GM12878 (cell line): ENCODE measurements around the gene SOX2. TPM values are rescaled to one million over a fixed set of nuclear protein-coding genes. Genes with fewer than 3 reads are reported as not detected.

Experiments
- ATAC-seq: fragments of 200-7000 bp; cut with Tn5 transposase; 3 replicates; pipeline ENCODE4 v1.9.1; 2020; ENCODE audit warnings: mild to moderate bottlenecking, moderate library complexity
- BruUV-seq: library from RNA; stranded (reverse); fragments of 400-500 nt; replicated peaks from 2 replicates; lab custom pipeline; 2021; lab: Mats Ljungman, UMichigan
- CTCF ChIA-PET: fragments of 300-600 bp; sonication (Branson Sonifier 250); formaldehyde crosslinking; extraction: SDS; loops from one replicate; lab custom pipeline; 2021; ENCODE audit warnings: inconsistent platforms; lab: Yijun Ruan, JAX
- POLR2A ChIA-PET: fragments of 350-600 bp; formaldehyde crosslinking; extraction: SDS; loops from one replicate; lab custom pipeline; 2021; ENCODE audit warnings: inconsistent platforms; lab: Charles Lee
- RAD21 ChIA-PET: fragments of 300-600 bp; sonication (Branson Sonifier 250); formaldehyde crosslinking; loops from one replicate; lab custom pipeline; 2023; ENCODE audit warnings: antibody characterized with exemption; ENCODE audit not compliant: unreplicated experiment; lab: Charles Lee
- SMC1A ChIA-PET: fragments of 300-600 bp; sonication (Branson Sonifier 250); formaldehyde crosslinking; loops from one replicate; lab custom pipeline; 2023; ENCODE audit not compliant: unreplicated experiment, uncharacterized antibody; lab: Charles Lee
- DNase-seq: peaks from one replicate; pipeline ENCODE4 v3.0.0-alpha.2; 2011; ENCODE audit warnings: low read depth, low spot score
- FAIRE-seq: peaks from 3 replicates; lab custom pipeline; 2011; peaks lifted over from hg19 to GRCh38; lab: Jason Lieb, UNC
- H2AFZ ChIP-seq: 2 replicates; pipeline ENCODE4 v1.6.0; 2011; ENCODE audit warnings: low read depth, low read length, control low read depth; ENCODE audit not compliant: control insufficient read depth
- H3K27ac ChIP-seq: 2 replicates; pipeline ENCODE4 v1.5.1; 2011; ENCODE audit warnings: control low read depth; ENCODE audit not compliant: control insufficient read depth, insufficient read depth
- H3K27me3 ChIP-seq, 2 experiments: replicated peaks in 1 of 2; 2 replicates each; pipeline versions ENCODE4 v1.6.0 to v1.6.1; 2011; ENCODE audit warnings: low read length in 1 of 2; ENCODE audit not compliant: control insufficient read depth in 2 of 2, insufficient read depth in 2 of 2
- H3K36me3 ChIP-seq, 2 experiments: 2 replicates each; pipeline ENCODE4 v1.5.1; 2011; ENCODE audit warnings: low read length in 1 of 2; ENCODE audit not compliant: control insufficient read depth in 2 of 2, insufficient read depth in 2 of 2
- H3K4me1 ChIP-seq: 2 replicates; pipeline ENCODE4 v1.6.1; 2011; ENCODE audit warnings: mild to moderate bottlenecking, low read length, moderate library complexity, mixed read lengths; ENCODE audit not compliant: control insufficient read depth, insufficient read depth
- H3K4me2 ChIP-seq: 2 replicates; pipeline ENCODE4 v1.6.0; 2011; ENCODE audit warnings: control low read depth; ENCODE audit not compliant: control insufficient read depth, insufficient read depth
- H3K4me3 ChIP-seq: fragments of 200-600 bp; sonication (generic); 2 replicates; pipeline ENCODE4 v1.5.1; 2016
- H3K79me2 ChIP-seq: 2 replicates; pipeline ENCODE4 v1.6.0; 2011; ENCODE audit warnings: low read length; ENCODE audit not compliant: control insufficient read depth, insufficient read depth
- H3K9ac ChIP-seq: 2 replicates; pipeline ENCODE4 v1.8.0; 2011; ENCODE audit warnings: low read length, control low read depth, mixed read lengths; ENCODE audit not compliant: control insufficient read depth, insufficient read depth
- H3K9me3 ChIP-seq: replicated peaks from 3 replicates; pipeline ENCODE4 v1.5.1; 2011; ENCODE audit warnings: mild to moderate bottlenecking, low read length; ENCODE audit not compliant: control insufficient read depth, insufficient read depth
- H4K20me1 ChIP-seq: 2 replicates; pipeline ENCODE4 v1.6.0; 2011; ENCODE audit not compliant: control insufficient read depth, insufficient read depth
- BRCA1 ChIP-seq: IDR thresholded peaks from 2 replicates; pipeline ENCODE4 v1.6.1; 2011; ENCODE audit warnings: low read depth, low read length, improper control_type of control experiment
- ELK1 ChIP-seq: IDR thresholded peaks from 2 replicates; pipeline ENCODE4 v1.6.1; 2012; ENCODE audit warnings: low read depth, low read length, improper control_type of control experiment
- HDGF ChIP-seq: fragments of 450-650 bp; IDR thresholded peaks from 2 replicates; pipeline ENCODE4 v1.6.1; 2016; ENCODE audit warnings: antibody characterized with exemption
- HSF1 ChIP-seq: fragments of 150-350 bp; IDR thresholded peaks from 2 replicates; pipeline ENCODE4 v1.6.1; 2014; ENCODE audit warnings: mild to moderate bottlenecking, low read depth, low read length
- JUNB ChIP-seq: IDR thresholded peaks from 2 replicates; pipeline ENCODE4 v1.6.1; 2016; ENCODE audit warnings: antibody characterized with exemption, mild to moderate bottlenecking
- KDM1A ChIP-seq: fragments of 200-600 bp; sonication (generic); IDR thresholded peaks from 2 replicates; pipeline ENCODE4 v1.6.1; 2016; ENCODE audit warnings: borderline replicate concordance
- NBN ChIP-seq: fragments of 450-650 bp; IDR thresholded peaks from 2 replicates; pipeline ENCODE4 v1.6.1; 2016
- NFYB ChIP-seq: IDR thresholded peaks from 2 replicates; pipeline ENCODE4 v1.6.1; 2011; ENCODE audit warnings: low read depth, mild to moderate bottlenecking, low read length, improper control_type of control experiment, moderate library complexity; ENCODE audit not compliant: insufficient read depth
- POU2F2 ChIP-seq: IDR thresholded peaks from 3 replicates; pipeline ENCODE4 v1.6.1; 2011; ENCODE audit warnings: low read depth, mild to moderate bottlenecking, low read length, borderline replicate concordance
- RAD51 ChIP-seq: fragments of 450-650 bp; IDR thresholded peaks from 2 replicates; pipeline ENCODE4 v1.6.1; 2016; ENCODE audit warnings: moderate library complexity, mild to moderate bottlenecking, inconsistent platforms
- RB1 ChIP-seq: fragments of 450-650 bp; formaldehyde crosslinking; IDR thresholded peaks from 2 replicates; pipeline ENCODE4 v1.6.1; 2017; ENCODE audit warnings: mild to moderate bottlenecking, borderline replicate concordance
- RFX5 ChIP-seq: IDR thresholded peaks from 2 replicates; pipeline ENCODE4 v1.6.1; 2011; ENCODE audit warnings: low read depth, low read length, improper control_type of control experiment
- SIX5 ChIP-seq: IDR thresholded peaks from 2 replicates; pipeline ENCODE4 v1.6.1; 2011; ENCODE audit warnings: mild to moderate bottlenecking, low read depth, low read length, moderate library complexity; ENCODE audit not compliant: severe bottlenecking
- SKIL ChIP-seq: fragments of 450-650 bp; IDR thresholded peaks from 2 replicates; pipeline ENCODE4 v1.6.1; 2017; ENCODE audit warnings: mild to moderate bottlenecking, low read depth, inconsistent platforms; ENCODE audit not compliant: poor library complexity, severe bottlenecking
- TBL1XR1 ChIP-seq: IDR thresholded peaks from 2 replicates; pipeline ENCODE4 v1.6.1; 2012; ENCODE audit warnings: low read depth, low read length, improper control_type of control experiment
- WGBS: methylation state at CpG from one replicate; pipeline ENCODE4 v1.1.6; 2016; ENCODE audit warnings: low lambda C conversion rate; ENCODE audit not compliant: insufficient replicate concordance, insufficient coverage; ENCODE audit errors: missing lambda C conversion rate; 5-methylcytosine and 5-hydroxymethylcytosine counted together
- in situ Hi-C: fragments of 300-500 bp; cut with MboI; formaldehyde crosslinking; loops from 9 replicates; pipeline ENCODE4 v1.14.3; 2018; ENCODE audit warnings: mixed read lengths
- intact Hi-C: fragments of 100-400 bp; cut with micrococcal nuclease; formaldehyde crosslinking; loops from one replicate; pipeline ENCODE4 v1.14.2; 2022; ENCODE audit not compliant: unreplicated experiment
- polyA plus RNA-seq, 11 experiments: library from polyadenylated mRNA; depleted of rRNA in 4 of 11; unstranded in 6 of 11; stranded (reverse) in 5 of 11; fragments of >200 nt; fragmentation: Nextera tagmentation in 4 of 11; fragmentation: Illumina TruSeq in 1 of 11; extraction: Ambion mirVana in 4 of 11; extraction: Trizol in 1 of 11; gene quantifications; 1 replicate in 1 of 11; 2 replicates in 10 of 11; pipeline versions ENCODE4 v1.2.1 to v1.2.3, GENCODE V29; 2011 to 2016; ENCODE audit warnings: inconsistent platforms in 2 of 11, missing spikeins in 2 of 11, low read depth in 1 of 11
- total RNA-seq, 4 experiments: library from RNA; depleted of rRNA in 3 of 4; stranded (reverse); fragments of >200 nt in 3 of 4; fragmentation: Illumina TruSeq in 1 of 4; extraction: Trizol in 1 of 4; gene quantifications; 2 replicates each; pipeline versions ENCODE4 v1.2.1 to v1.2.3, GENCODE V29; 2013 to 2021

SOX2 gene
- total and polyA plus RNA-seq, 10 of the 15 experiments (the other 5 are each of a cell fraction or from before 2014, with no cell fraction given) = 0.06 to 0.10 (median 0.07) TPM; not detected in 6

- no TSS peak for BruUV-seq
- H3K27ac ChIP-seq = no peak overlapping the region
- peaks cover 9 to 31% of the 10 kb centered on the region in 2 experiments for H3K27me3 ChIP-seq
- H4K20me1 ChIP-seq = no peaks in the 10 kb centered on the region; the same call in 1 of the 2 replicates
- WGBS = 22% methylated on average over 18 of the region's 24 CpGs
- no peak overlapping the region for H3K4me2 ChIP-seq
- DNase-seq = no peak
- TF ChIP-seq TBL1XR1 = no peak
- TF ChIP-seq POU2F2 = no peak
- TF ChIP-seq SKIL = no peak
- no peak for TF ChIP-seq RB1
- TF ChIP-seq HDGF = no peak
- no peak for TF ChIP-seq NBN
- no peak for TF ChIP-seq BRCA1
- no peak for TF ChIP-seq RAD51
- no peak for TF ChIP-seq JUNB
- no peak for TF ChIP-seq HSF1
- TF ChIP-seq SIX5 = no peak
- no peak for TF ChIP-seq ELK1
- TF ChIP-seq RFX5 = no peak
- TF ChIP-seq NFYB = no peak
- no peak for TF ChIP-seq KDM1A
- ChIA-PET RAD21 (no interaction called here), CTCF (no interaction called here), POLR2A (no interaction called here), SMC1A (no interaction called here)
- no peak for ATAC-seq
- H3K4me1 ChIP-seq = no peaks in the 10 kb centered on the region
- no peaks in the 10 kb centered on the region; the same call in 2 of the 3 replicates for H3K9me3 ChIP-seq
- H3K36me3 ChIP-seq = no peaks in the 10 kb centered on the region
- no peak overlapping the region for H3K4me3 ChIP-seq
- in situ Hi-C loops (no loop called here), intact Hi-C loops (no loop called here)
- H3K79me2 ChIP-seq = no peaks in the 10 kb centered on the region
- no peak for FAIRE-seq
- H2AFZ ChIP-seq = no peak overlapping the region
- no peak overlapping the region for H3K9ac ChIP-seq
These were observed 13.5 kb downstream of the SOX2 start for GRCh38 chr3:181725131-181725731.
